Fibroblast of the aortic adventitia (primary cell): ENCODE results near the gene PNMA8B. TPM values are rescaled to one million over a fixed set of nuclear protein-coding genes. Genes with fewer than 3 reads are reported as not detected.
A peak's percentile ranks its signal among the peaks of the same experiment; 100 is the strongest.
"Not testable (repeated sequence)": the region's sequence is repeated elsewhere in the genome, so short reads cannot be mapped to it uniquely, and the experiment has no call there.

ENCODE experiments used
- DNase-seq: peaks from one replicate; pipeline ENCODE4 v3.0.0-alpha.2; 2010; ENCODE audit warnings: low read depth
- H3K4me3 ChIP-seq: 2 replicates; pipeline ENCODE4 v1.5.1; 2011; ENCODE audit warnings: low read depth, mild to moderate bottlenecking, control low read depth, low read length, moderate library complexity
- CTCF ChIP-seq: IDR thresholded peaks from 2 replicates; pipeline ENCODE4 v1.5.1; 2011; ENCODE audit warnings: mild to moderate bottlenecking, low read length, control low read depth, inconsistent platforms; ENCODE audit not compliant: insufficient read depth
- total RNA-seq: library from RNA; depleted of rRNA; stranded (reverse); fragments of >200 nt; gene quantifications from 2 replicates; pipeline ENCODE4 v1.2.3, GENCODE V29; 2012; ENCODE audit warnings: low replicate concordance

The PNMA8B gene
- total RNA-seq, 1 donor, result 1.6 TPM

- no peak overlapping the region for H3K4me3 ChIP-seq
- TF ChIP-seq CTCF, result peak; percentile 94
- DNase-seq, result peak; percentile 90
Observed at GRCh38 chr19:46513461-46514236, 18.0 kb upstream of the PNMA8B start.

GRCh38 chr19:46511237-46511636 lies 15.6 kb upstream of the PNMA8B start:
- TF ChIP-seq CTCF, result no peak
- no peak overlapping the region for H3K4me3 ChIP-seq
- no peak for DNase-seq

- peak; percentile 55 for DNase-seq
- no peak for TF ChIP-seq CTCF
- no peak overlapping the region for H3K4me3 ChIP-seq
Observed at GRCh38 chr19:46508206-46508605, 12.5 kb upstream of the PNMA8B start.

GRCh38 chr19:46503848-46504453 lies 8.3 kb upstream of the PNMA8B start:
- no peak for DNase-seq
- TF ChIP-seq CTCF, result no peak
- no peak overlapping the region for H3K4me3 ChIP-seq

- DNase-seq, result no peak
- no peak for TF ChIP-seq CTCF
- no peak overlapping the region for H3K4me3 ChIP-seq
Observed at GRCh38 chr19:46502891-46503290, 7.2 kb upstream of the PNMA8B start.

GRCh38 chr19:46499692-46500091 lies 4.0 kb upstream of the PNMA8B start:
- no peak overlapping the region for H3K4me3 ChIP-seq
- DNase-seq, result no peak
- no peak for TF ChIP-seq CTCF

GRCh38 chr19:46497773-46498172 lies 2.1 kb upstream of the PNMA8B start:
- no peak overlapping the region for H3K4me3 ChIP-seq
- DNase-seq, result no peak
- TF ChIP-seq CTCF, result no peak

GRCh38 chr19:46496886-46497285 lies 1.2 kb upstream of the PNMA8B start:
- DNase-seq, H3K4me3 ChIP-seq: not testable (repeated sequence)
